ENCODE measurements around the gene ZCCHC9. TPM values are rescaled to one million over a fixed set of nuclear protein-coding genes. Genes with fewer than 3 reads are reported as not detected.

Gene ZCCHC9
- total RNA-seq, 1 experiment from 2014 or later, result 32.2 TPM

DNA sequence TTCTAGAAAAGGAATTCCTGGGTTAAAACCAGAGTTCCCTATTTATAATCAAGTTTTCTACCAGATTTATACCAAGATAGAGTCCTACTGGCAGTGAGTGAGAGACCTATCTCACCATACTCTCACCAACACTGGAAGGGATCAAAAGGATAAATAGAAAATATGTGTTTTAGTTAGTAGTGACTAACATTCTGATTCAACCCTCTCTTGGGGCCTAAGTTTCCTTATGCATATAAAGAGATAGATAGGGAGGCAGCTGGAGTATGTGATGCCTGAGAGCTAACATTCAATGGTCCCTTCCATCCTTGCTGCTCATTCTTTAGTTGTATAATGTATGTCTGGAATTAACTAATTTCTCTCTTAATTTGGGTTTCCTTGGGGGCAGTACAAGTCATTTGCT, 36.3 kb upstream of the ZCCHC9 start:
- no peak overlapping the region for H2BK20ac ChIP-seq (ENCODE audit: low read depth, low read length, poor library complexity, severe bottlenecking)
- H2AK5ac ChIP-seq (ENCODE audit: insufficient read length, low read length), result no peak overlapping the region
- no peaks in the 10 kb centered on the region; the same call in 1 of the 2 replicates for H3K27me3 Mint-ChIP-seq (ENCODE audit: low read depth)
- H3K4me1 ChIP-seq (ENCODE audit: insufficient read depth, low read length), result peaks cover 4% of the 10 kb centered on the region; the same call in 1 of the 2 replicates
- no peak overlapping the region for H3K9ac ChIP-seq (ENCODE audit: extremely low read depth, insufficient read length, low read length)
- no peak overlapping the region for H4K91ac ChIP-seq (ENCODE audit: insufficient read length, low read depth, low read length)
- H3K23me2 ChIP-seq (ENCODE audit: insufficient read length, low read depth, low read length, poor library complexity, severe bottlenecking), result no peaks in the 10 kb centered on the region
- no peaks in the 10 kb centered on the region for H3K27me3 ChIP-seq (ENCODE audit: insufficient read depth, low read length)
- no peak overlapping the region for H2BK15ac ChIP-seq (ENCODE audit: low read depth, low read length)
- no peak overlapping the region for H3K56ac ChIP-seq (ENCODE audit: insufficient read length, low read depth, low read length)
- H2BK12ac ChIP-seq (ENCODE audit: insufficient read length, low read depth, low read length), result no peak overlapping the region
- no peak overlapping the region for H3K4me2 ChIP-seq (ENCODE audit: insufficient read depth, insufficient read length, low read length)
- H3K79me2 ChIP-seq (ENCODE audit: insufficient read depth, low read length), result peaks cover 2% of the 10 kb centered on the region; the same call in 1 of the 2 replicates
- no peak overlapping the region for H3K4ac ChIP-seq (ENCODE audit: low read depth, low read length)
- no peak overlapping the region for H4K5ac ChIP-seq (ENCODE audit: insufficient read length, low read depth, low read length)
- TF ChIP-seq, protein P1, sequence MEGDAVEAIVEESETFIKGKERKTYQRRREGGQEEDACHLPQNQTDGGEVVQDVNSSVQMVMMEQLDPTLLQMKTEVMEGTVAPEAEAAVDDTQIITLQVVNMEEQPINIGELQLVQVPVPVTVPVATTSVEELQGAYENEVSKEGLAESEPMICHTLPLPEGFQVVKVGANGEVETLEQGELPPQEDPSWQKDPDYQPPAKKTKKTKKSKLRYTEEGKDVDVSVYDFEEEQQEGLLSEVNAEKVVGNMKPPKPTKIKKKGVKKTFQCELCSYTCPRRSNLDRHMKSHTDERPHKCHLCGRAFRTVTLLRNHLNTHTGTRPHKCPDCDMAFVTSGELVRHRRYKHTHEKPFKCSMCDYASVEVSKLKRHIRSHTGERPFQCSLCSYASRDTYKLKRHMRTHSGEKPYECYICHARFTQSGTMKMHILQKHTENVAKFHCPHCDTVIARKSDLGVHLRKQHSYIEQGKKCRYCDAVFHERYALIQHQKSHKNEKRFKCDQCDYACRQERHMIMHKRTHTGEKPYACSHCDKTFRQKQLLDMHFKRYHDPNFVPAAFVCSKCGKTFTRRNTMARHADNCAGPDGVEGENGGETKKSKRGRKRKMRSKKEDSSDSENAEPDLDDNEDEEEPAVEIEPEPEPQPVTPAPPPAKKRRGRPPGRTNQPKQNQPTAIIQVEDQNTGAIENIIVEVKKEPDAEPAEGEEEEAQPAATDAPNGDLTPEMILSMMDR (conservative IDR thresholded peaks at IDR 0.05), result no peak
- no peaks in the 10 kb centered on the region for H4K20me1 ChIP-seq (ENCODE audit: control insufficient read depth, insufficient read depth, insufficient read length)
- H3K18ac ChIP-seq (ENCODE audit: insufficient read length, low read depth, low read length), result no peak overlapping the region
- H2AFZ ChIP-seq (ENCODE audit: low read length), result no peak overlapping the region
- no peak overlapping the region for H3K23ac ChIP-seq (ENCODE audit: insufficient read length, low read depth, low read length)
- H2BK5ac ChIP-seq (ENCODE audit: insufficient read length, low read length), result no peak overlapping the region
- no peaks in the 10 kb centered on the region for H3K79me1 ChIP-seq (ENCODE audit: insufficient read depth, low read depth, low read length, poor library complexity, severe bottlenecking)
- H3T11ph ChIP-seq (ENCODE audit: low read length), result no peak overlapping the region
- peaks cover 20 to 23% of the 10 kb centered on the region in 2 experiments for H3K9me3 Mint-ChIP-seq
- H3K27ac ChIP-seq (ENCODE audit: insufficient read length, low read depth, low read length), result no peak overlapping the region
- H2BK120ac ChIP-seq (ENCODE audit: low read depth, low read length, poor library complexity, severe bottlenecking), result no peak overlapping the region
- H3K27ac Mint-ChIP-seq, result no peak overlapping the region
- no peak overlapping the region for H3K14ac ChIP-seq (ENCODE audit: insufficient read depth, low read length)
- DNase-seq, result no peak
- peaks cover 23 to 31% (median 27%) of the 10 kb centered on the region in 3 experiments for H3K36me3 Mint-ChIP-seq (ENCODE audit: insufficient read depth in 1 of 3, low read depth in 3 of 3)
- H3K4me3 Mint-ChIP-seq, result no peak overlapping the region
- H3K4me1 Mint-ChIP-seq, result peaks cover 5% of the 10 kb centered on the region in 2 experiments
- no peak overlapping the region for H4K8ac ChIP-seq (replicated peaks; ENCODE audit: insufficient read length, low read depth, low read length)
- H3K9me3 ChIP-seq (ENCODE audit: control insufficient read depth, low read depth, low read length), result no peaks in the 10 kb centered on the region

Measured in H9 (cell line).